Common myeloid progenitor, CD34-positive (primary cell): ENCODE data around the gene TRHDE.

Experiments used
- CTCF ChIA-PET: fragments of 350-600 bp; sonication (Branson Sonifier 250); formaldehyde crosslinking; loops from one replicate; lab custom pipeline; 2021; ENCODE audit warnings: antibody characterized with exemption; lab: Charles Lee
- POLR2A ChIA-PET: fragments of 350-600 bp; sonication (Branson Sonifier 250); formaldehyde crosslinking; loops from one replicate; lab custom pipeline; 2021; ENCODE audit warnings: antibody characterized with exemption; lab: Charles Lee
- DNase-seq, 3 donors: peaks; one replicate each; pipeline versions ENCODE4 v3.0.0 to v3.0.0-alpha.2; 2013
- H3K27ac ChIP-seq, 2 experiments: 1 replicate in 1 of 2; 2 replicates in 1 of 2; pipeline ENCODE4 v1.7.0; 2013; ENCODE audit warnings: inconsistent platforms in 2 of 2, low read length in 2 of 2, mild to moderate bottlenecking in 2 of 2, low read depth in 1 of 2, moderate library complexity in 1 of 2; ENCODE audit not compliant: severe bottlenecking in 2 of 2, insufficient read depth in 1 of 2, poor library complexity in 1 of 2
- H3K27me3 ChIP-seq, 5 experiments: replicated peaks in 2 of 5; 1 replicate in 3 of 5; 2 replicates in 2 of 5; pipeline versions ENCODE4 v1.6.1 to v1.7.0; 2013; ENCODE audit warnings: low read length in 4 of 5, mild to moderate bottlenecking in 2 of 5, moderate library complexity in 2 of 5, inconsistent platforms in 1 of 5; ENCODE audit not compliant: insufficient read depth in 5 of 5, control insufficient read depth in 4 of 5
- H3K36me3 ChIP-seq, 4 experiments: 1 replicate in 2 of 4; 2 replicates in 2 of 4; pipeline versions ENCODE4 v1.6.1 to v1.7.0; 2013; ENCODE audit warnings: low read length in 3 of 4, control low read depth in 1 of 4, mild to moderate bottlenecking in 1 of 4; ENCODE audit not compliant: control insufficient read depth in 4 of 4, insufficient read depth in 4 of 4
- H3K4me1 ChIP-seq, 4 experiments: 1 replicate in 3 of 4; 2 replicates in 1 of 4; pipeline versions ENCODE4 v1.6.1 to v1.7.1; 2013; ENCODE audit warnings: low read length in 3 of 4, mild to moderate bottlenecking in 3 of 4, control low read depth in 1 of 4, inconsistent platforms in 1 of 4, moderate library complexity in 1 of 4; ENCODE audit not compliant: control insufficient read depth in 4 of 4, insufficient read depth in 4 of 4; ENCODE audit errors: control extremely low read depth in 1 of 4
- H3K4me3 ChIP-seq, 7 experiments: 1 replicate in 4 of 7; 2 replicates in 3 of 7; pipeline versions ENCODE4 v1.5.1 to v1.7.0; 2013; ENCODE audit warnings: mild to moderate bottlenecking in 7 of 7, low read length in 6 of 7, moderate library complexity in 6 of 7, inconsistent platforms in 2 of 7, low read depth in 2 of 7, control low read depth in 1 of 7; ENCODE audit not compliant: insufficient read depth in 4 of 7, control insufficient read depth in 1 of 7; ENCODE audit errors: extremely low read depth in 1 of 7
- H3K9me3 ChIP-seq, 5 experiments: 1 replicate in 4 of 5; 2 replicates in 1 of 5; pipeline versions ENCODE4 v1.6.1 to v1.7.1; 2013; ENCODE audit warnings: low read length in 4 of 5, mild to moderate bottlenecking in 2 of 5, inconsistent platforms in 1 of 5, low read depth in 1 of 5, moderate library complexity in 1 of 5; ENCODE audit not compliant: control insufficient read depth in 4 of 5, insufficient read depth in 2 of 5; ENCODE audit errors: control extremely low read depth in 1 of 5
- WGBS: methylation state at CpG from one replicate; pipeline ENCODE4 v1.1.5; 2013; ENCODE audit not compliant: insufficient coverage; 5-methylcytosine and 5-hydroxymethylcytosine counted together

Gene TRHDE

DNA sequence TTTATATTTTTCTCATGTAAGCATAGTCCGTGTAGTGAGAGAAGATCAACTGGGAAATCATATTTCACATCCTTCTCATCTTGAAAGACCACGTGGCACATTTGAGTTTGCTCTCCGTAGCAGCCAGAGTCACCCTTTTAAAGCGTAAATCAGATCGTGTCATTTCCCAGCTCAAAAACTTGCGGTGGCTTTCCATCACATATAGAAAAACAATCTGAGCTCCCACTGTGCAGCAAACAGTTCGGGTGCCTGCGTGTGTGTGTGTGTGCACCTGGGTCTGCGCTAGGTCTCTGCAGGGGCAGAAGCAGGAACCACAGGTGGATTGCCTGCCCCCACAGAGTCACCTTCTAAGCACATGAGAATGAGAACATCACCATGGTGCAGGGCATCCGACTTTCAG, 338.2 kb downstream of the TRHDE start:
- no peak overlapping the region for H3K27ac ChIP-seq
- no peak overlapping the region for H3K4me3 ChIP-seq
- 74% methylated on average over 7 of the region's 10 CpGs for WGBS
- H3K36me3 ChIP-seq: no peaks in the 10 kb centered on the region
- ChIA-PET POLR2A (no interaction called here), CTCF (no interaction called here)
- no peaks in the 10 kb centered on the region for H3K4me1 ChIP-seq
- H3K27me3 ChIP-seq: no peaks in the 10 kb centered on the region
- no peak for DNase-seq
- H3K9me3 ChIP-seq: no peaks in the 10 kb centered on the region

DNA sequence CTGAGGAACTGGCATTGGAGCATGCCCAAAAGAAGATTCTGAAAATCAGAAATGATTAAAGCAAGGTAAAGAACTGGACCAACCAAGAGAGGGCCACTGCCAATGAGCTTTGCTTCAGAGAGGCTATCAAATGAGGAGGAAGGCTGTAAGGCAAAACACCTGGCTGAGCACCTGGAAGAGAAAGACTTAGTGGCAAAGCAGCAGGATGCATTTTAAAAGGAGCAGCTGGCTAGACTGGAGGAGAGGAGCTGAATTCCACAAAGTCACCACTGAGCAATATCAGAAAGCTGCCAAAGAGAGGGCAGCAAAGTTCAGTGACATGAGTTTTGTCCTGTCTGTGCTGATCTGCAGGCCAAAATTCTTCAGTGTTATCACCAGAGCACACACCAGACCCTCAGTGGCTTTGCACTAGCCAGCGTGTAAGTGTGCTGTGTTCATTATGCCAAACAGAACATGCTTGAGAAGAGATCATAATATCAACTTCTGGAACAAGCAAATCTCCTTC, 338.7 kb downstream of the TRHDE start:
- H3K27ac ChIP-seq: no peak overlapping the region
- H3K9me3 ChIP-seq: no peaks in the 10 kb centered on the region
- H3K4me3 ChIP-seq: no peak overlapping the region
- H3K4me1 ChIP-seq: no peaks in the 10 kb centered on the region
- WGBS: no CpG with 5 or more reads among the region's 1 CpG
- ChIA-PET POLR2A (no interaction called here), CTCF (no interaction called here)
- H3K36me3 ChIP-seq: no peaks in the 10 kb centered on the region
- H3K27me3 ChIP-seq: no peaks in the 10 kb centered on the region
- peak in 1 of 3 donors; percentile 11 for DNase-seq

DNA sequence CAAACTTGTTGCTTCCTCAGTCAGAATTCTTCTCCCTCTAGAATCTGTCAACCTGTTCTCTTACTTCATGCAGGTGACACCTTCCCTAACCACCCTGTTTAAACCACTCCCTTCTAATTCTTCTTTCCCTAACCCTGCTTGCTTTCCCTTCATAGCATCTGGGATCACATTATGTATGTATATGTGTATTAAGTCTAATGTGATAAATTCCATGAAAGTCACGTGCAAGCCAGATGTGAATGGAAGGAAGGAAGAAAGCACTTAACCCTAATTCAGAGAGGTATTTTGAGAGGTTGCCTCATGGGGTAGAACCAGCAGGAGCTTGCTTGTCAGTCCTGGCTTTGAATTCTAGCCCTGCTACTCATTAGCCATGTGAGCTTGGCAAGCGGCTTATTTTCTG, 340.0 kb downstream of the TRHDE start:
- no peaks in the 10 kb centered on the region for H3K27me3 ChIP-seq
- H3K4me1 ChIP-seq: no peaks in the 10 kb centered on the region
- no peaks in the 10 kb centered on the region for H3K36me3 ChIP-seq
- ChIA-PET CTCF (no interaction called here), POLR2A (no interaction called here)
- no peak for DNase-seq
- 100% methylated on average over 1 of the region's 2 CpGs for WGBS
- no peak overlapping the region for H3K4me3 ChIP-seq
- no peaks in the 10 kb centered on the region for H3K9me3 ChIP-seq
- H3K27ac ChIP-seq: no peak overlapping the region

DNA sequence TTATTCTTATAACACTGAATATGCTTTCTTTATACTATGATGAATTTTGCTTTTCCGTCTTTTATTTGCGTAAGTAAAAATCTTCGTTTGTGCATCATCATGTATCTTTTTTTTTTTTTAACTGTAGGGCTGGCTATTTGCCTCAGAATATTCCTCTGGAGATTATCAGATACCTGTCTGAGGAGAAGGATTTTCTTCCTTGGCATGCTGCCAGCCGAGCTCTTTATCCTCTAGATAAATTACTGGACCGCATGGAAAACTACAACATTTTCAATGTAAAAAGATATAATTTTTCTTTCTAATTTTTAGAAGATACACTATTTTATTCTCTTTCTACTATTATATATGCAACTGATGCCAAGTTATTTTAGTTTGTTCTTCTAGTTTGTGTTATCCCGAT, 346.6 kb downstream of the TRHDE start:
- no peak overlapping the region for H3K4me3 ChIP-seq
- no peaks in the 10 kb centered on the region for H3K27me3 ChIP-seq
- no CpG with 5 or more reads among the region's 6 CpGs for WGBS
- no peak overlapping the region for H3K27ac ChIP-seq
- no peak for DNase-seq
- no peaks in the 10 kb centered on the region for H3K9me3 ChIP-seq
- H3K36me3 ChIP-seq: no peaks in the 10 kb centered on the region
- ChIA-PET CTCF (no interaction called here), POLR2A (no interaction called here)
- no peaks in the 10 kb centered on the region for H3K4me1 ChIP-seq

DNA sequence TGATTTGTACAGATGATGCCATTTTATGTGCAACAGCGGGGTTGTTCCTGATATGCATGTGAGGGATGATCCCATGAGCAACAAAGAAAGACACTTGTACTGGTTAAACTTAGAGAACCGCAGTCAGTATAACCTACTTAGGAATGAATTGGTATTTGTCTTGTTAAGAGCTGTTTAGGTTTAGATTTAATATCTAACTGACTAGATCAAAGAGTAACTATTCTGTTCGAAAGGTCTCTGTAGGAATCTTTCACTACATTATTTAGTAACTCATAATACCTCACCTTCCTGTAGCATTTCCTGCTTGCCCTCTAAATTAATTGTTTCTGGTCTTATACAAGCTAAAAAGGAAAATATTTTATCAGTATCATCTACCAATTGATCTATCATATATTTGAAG, 350.4 kb downstream of the TRHDE start:
- Histone ChIP-seq H3K9me3 (no peaks in the 10 kb centered on the region), H3K27me3 (no peaks in the 10 kb centered on the region), H3K36me3 (no peaks in the 10 kb centered on the region), H3K4me3 (no peak overlapping the region), H3K27ac (no peak overlapping the region), H3K4me1 (no peaks in the 10 kb centered on the region)
- 100% methylated on average over 2 of the region's 3 CpGs for WGBS
- POLR2A ChIA-PET: no interaction called here
- DNase-seq: no peak
- CTCF ChIA-PET: no interaction called here

DNA sequence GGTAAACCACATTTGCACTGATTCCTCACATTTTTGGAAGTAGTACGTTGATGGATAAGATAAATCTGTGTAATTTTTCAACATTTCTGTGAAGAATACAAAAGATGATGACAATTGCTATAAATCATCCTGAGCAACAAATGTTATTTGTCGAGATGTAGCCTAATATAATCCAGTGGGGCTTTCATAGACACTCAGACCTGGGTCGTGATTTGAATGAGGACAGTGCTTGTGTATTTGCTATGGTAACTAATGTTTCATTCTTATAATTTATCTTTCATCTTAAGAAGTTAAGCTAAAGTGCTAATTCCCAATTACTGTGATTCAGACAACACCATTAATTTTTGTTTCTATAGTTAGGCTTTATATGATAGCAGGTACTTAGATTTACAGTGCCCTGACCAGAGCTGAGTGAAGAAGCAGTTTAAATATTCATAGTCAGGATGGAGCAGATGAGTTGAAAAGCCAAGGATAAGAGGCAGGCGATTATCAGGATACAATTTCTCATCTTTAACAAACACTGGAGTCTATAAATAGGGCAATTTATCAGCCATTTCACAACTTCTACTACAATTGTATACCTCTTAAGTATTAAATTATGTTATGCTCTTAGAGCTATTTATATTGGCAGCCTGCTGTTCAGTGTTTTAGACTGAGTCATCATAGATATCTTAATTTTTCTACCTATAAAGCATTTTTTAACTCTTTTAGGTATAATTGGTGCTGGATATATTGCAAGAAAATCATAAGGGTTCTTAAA, 359.9 kb downstream of the TRHDE start:
- Histone ChIP-seq H3K4me1 (no peaks in the 10 kb centered on the region), H3K27me3 (no peaks in the 10 kb centered on the region), H3K4me3 (no peak overlapping the region), H3K9me3 (no peaks in the 10 kb centered on the region), H3K27ac (no peak overlapping the region), H3K36me3 (no peaks in the 10 kb centered on the region)
- no CpG with 5 or more reads among the region's 4 CpGs for WGBS
- POLR2A ChIA-PET: no interaction called here
- no peak for DNase-seq
- CTCF ChIA-PET: no interaction called here

DNA sequence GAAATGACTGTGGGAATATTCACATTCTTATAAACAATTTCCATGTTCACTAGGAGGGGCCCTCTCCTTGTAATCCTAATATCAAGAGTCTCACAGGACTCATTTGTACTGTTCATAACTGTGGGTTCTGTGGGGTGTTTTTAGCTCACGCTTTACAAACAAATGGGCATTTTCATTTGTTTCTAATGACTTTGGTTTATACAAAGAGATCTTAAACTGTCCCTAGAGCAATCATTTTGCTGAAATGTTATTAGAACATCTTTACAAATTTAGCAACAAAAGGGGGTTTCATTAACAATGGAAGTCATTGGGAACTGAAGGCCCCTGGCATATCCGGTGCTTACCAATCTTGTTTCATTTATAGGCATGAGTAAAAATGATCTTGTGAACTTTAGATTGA, 370.5 kb downstream of the TRHDE start:
- POLR2A ChIA-PET: no interaction called here

More for the DNA sequence above, 370.5 kb downstream of the TRHDE start:
- CTCF ChIA-PET: no interaction called here
- H3K36me3 ChIP-seq: no peaks in the 10 kb centered on the region
- H3K27me3 ChIP-seq: no peaks in the 10 kb centered on the region
- 100% methylated on average over 1 of the region's 2 CpGs for WGBS
- H3K4me1 ChIP-seq: no peaks in the 10 kb centered on the region
- H3K27ac ChIP-seq: no peak overlapping the region
- no peak overlapping the region for H3K4me3 ChIP-seq
- no peak for DNase-seq
- peaks cover 0 to 2% (median 0%) of the 10 kb centered on the region in 5 experiments for H3K9me3 ChIP-seq
